NCI-H2081 treated with DMSO at 0.1 percent for 48 hours (cell line): ENCODE data around the gene OOEP.
"Not testable (repeated sequence)": the region's sequence is repeated elsewhere in the genome, so short reads cannot be mapped to it uniquely, and the experiment has no call there.

Experiments
- DNase-seq: peaks from one replicate; lab custom pipeline; 2025; lab: John Stamatoyannopoulos, UW

The OOEP gene

GRCh38 chr6:73369563-73369962 is at the start of gene OOEP:
OOEP (minus strand) TSS chr6:73369897; CDS start chr6:73369792, 105 bp downstream.
- DNase-seq = no peak

DNA sequence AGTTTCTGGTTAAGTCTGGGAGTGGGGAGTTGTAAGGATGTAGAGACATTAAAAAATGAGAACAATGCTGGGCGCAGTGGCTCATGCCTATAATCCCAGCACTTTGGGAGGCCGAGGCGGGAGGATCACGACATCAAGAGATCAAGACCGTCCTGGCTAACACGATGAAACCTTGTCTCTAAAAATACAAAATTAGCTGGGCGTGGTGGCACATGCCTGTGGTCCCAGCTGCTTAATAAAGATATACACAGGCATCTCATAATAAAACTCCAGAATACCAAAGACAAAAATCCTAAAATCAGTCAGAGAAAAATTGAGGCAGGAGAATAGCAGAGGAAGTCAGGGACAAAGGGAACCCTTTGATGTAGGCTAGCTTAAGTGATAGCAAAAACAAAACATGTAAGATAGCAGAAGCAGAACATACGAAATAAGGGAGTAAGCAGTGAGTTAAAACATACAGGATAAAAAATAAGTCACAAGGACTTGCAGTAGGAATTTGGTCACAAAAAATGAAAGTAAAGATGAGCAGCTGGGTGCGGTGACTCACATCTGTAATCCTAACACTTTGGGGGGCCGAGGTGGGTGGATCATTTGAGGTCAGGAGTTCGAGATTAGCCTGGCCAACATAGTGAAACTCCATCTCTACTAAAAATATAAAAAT is 48.5 kb upstream of the OOEP start:
- DNase-seq = no peak

DNA sequence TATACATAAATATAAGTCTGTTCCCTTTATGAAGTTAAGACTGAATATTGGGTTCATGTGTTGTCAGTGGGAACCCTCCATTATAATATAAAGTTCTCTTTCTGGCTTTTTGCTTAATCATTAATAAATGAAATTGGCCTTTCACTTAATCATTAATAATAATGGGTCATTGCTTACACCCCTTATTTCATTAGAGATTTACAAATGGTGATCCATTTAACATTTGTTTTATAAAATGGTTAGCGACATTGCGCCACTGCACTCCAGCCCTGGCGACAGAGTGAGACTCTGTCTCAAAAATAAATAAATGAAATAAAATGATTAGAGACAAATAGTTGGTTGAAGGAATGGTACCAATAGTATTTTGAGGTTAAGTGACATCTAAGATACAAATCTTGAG is 43.4 kb upstream of the OOEP start:
- DNase-seq = no peak

GRCh38 chr6:73409395-73409794 is 39.7 kb upstream of the OOEP start:
- DNase-seq = no peak

DNA sequence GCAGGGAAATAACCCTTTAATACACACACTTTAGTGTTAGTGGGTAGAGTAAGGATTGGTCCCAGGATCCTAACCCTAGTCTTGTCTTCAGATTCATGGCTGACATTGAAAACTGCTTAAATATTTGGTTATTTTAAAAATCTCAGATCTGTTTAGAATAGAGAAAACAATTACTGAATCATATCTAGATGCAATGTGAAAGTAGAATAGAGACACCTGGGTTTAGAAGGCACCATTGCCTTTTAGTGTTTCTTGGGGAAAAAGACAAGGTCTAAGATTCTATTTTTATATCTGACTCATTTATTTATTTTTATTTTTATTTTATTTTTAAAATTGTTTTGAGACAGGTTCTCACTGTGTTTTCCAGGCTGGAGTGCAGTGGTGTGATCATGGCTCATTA is 31.0 kb upstream of the OOEP start:
- no peak for DNase-seq

- DNase-seq = no peak
Measured at GRCh38 chr6:73395875-73396274, 26.2 kb upstream of the OOEP start.

- peak; percentile 68 for DNase-seq
Measured at GRCh38 chr6:73394577-73395354, 25.1 kb upstream of the OOEP start, which contains the start of gene DDX43. DDX43 (plus strand) TSS chr6:73394828; CDS start chr6:73394906, 78 bp downstream.

GRCh38 chr6:73393278-73393677 is 23.6 kb upstream of the OOEP start:
- DNase-seq = no peak

DNA sequence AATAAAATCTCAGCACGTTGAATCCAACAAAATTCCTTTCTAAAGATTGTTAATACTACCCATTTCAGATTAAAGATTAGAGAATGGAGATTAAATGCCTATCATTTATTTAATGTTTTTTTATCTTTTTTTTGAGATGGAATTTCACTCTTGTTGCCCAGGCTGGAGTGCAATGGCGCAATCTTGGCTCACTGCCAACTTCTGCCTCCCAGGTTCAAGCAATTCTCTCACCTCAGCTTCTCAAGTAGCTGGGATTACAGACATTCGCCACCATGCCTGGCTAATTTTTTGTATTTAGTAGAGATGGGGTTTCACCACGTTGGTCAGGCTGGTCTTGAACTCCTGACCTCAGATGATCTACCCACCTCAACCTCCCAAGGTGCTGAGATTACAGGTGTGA is 22.5 kb upstream of the OOEP start:
- not testable (repeated sequence) for DNase-seq

- no peak for DNase-seq
Measured at GRCh38 chr6:73391675-73392074, 22.0 kb upstream of the OOEP start.

DNA sequence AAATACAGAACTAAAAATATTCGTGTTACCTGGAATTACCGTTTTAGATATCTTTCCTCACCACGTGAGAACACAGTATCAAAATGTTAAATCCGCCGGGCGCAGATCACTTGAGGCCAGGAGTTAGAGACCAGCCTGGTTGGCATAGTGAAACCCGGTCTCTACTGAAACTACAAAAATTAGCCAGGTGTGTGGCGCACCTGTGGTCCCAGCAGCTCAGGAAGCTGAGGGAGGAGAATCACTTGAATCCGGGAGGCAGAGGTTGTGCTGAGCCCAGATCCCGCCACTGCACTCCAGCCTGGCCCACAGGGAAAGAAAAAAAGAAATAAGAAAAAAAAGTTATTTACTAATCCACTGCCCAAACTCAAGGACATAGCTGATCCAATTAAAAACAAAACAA is 20.2 kb upstream of the OOEP start:
- peak; percentile 1 for DNase-seq

DNA sequence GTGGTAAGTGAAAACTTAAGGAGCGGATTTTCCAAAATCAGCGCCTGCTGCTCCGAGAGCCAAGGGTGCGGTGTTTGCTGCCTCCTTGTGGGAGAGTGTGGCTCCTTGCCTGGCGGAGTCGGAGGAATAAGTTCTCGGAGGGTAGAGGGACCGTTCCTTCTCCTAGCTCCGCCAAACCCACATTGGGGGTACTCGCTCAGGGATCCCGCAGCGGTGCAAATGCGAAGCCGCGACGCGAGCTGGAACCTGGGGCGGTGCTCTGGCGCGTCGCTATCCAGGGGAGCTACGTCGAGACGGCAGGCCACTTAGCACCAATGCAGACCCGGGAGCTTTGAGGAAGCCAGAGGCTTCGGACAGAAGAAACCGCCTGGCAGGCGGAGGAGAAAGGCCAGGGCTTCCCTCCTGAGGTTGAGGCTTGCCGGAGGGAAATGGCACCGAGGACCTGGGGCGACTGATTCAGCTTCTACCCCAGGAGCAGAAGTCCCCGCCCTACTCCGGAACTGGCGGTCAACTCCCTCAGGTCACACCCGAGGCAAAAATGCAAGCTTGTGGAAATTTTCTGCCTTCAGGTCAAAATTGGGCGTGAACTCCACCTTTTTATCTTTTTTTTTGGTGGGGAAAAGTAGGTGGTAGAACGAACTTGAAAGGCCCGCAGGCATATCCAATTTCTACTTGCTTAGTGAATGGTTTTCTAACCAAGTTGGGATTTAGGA is 19.3 kb upstream of the OOEP start:
- peak; percentile 2 for DNase-seq

DNA sequence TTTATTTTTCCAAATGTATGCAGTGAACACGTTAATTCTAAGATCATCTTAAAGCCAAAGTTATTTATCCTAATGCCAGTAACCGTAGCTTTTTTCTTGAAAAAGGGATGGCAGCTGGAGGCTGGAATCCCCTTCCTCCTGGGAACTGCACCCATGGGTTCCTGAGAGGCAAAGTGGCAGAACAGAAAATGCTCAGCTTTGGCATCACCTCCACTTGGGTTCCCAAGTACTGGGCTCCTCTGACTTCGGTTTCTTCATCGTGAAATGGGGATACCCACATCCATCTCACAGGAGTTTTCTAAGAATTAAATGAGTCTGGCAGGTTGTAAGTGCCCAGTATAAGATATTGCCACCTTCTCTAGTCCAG is 18.7 kb upstream of the OOEP start:
- DNase-seq = no peak

- no peak for DNase-seq
Measured at GRCh38 chr6:73382462-73383113, 12.9 kb upstream of the OOEP start.

GRCh38 chr6:73381531-73381930 is 11.8 kb upstream of the OOEP start:
- DNase-seq = not testable (repeated sequence)

DNA sequence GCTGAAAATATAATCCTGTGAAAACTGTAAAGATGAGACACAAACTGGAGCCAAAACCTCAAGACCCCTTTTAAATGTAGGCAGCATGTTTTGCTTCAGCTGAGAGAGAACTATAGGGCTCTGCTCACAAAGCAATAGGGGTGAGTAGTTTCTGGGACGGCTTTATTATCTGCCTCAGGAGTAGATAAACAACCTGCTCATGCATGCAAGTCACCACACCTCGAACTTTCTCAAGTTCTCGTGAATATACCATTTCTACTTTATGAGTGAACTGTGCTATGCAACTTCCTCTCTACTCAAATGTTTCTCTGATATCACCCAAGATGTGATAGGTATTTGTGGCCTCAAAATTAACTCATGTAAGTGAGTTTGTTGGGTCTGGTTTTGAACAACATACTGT is 7.5 kb upstream of the OOEP start:
- no peak for DNase-seq

DNA sequence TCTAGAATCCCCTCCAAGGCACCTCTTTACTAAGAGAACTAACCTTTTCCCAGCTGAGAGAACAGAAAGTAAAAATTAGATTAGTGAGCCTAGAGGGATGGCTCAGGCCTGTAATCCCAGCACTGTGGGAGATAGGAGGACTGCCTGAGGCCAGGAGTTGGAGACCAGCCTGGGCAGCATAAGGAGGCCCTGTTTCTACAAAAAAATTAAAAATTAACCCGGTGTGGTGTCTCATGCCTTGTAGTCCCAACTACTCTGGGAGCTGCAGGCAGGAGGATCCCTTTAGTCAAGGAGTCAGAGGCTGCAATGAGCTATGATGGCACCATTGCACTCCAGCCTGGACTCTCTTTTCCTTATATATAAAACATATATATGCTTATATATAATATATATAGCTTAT is 5.5 kb upstream of the OOEP start:
- DNase-seq = no peak

GRCh38 chr6:73372516-73372915 is 2.8 kb upstream of the OOEP start:
- DNase-seq = no peak

DNA sequence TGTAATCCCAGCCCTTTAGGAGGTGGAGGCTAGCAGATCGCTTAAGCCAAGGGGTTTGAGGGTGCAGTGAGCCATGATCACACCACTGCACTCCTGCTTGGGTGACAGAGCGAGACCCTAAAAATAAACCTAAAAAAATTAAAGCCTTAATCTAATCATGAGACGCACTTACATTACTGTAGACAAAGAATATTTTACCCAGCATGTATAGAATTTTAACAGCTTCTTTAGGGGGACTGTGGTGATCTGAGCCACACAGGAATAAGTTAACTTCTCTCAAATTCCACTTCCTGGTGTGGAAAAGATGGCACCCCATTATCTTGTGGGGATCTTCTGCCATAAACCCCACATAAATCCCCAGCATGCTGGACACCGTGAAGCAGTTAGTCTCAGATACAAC is 2.3 kb upstream of the OOEP start:
- no peak for DNase-seq

GRCh38 chr6:73369157-73369556 is 540 bp downstream of the OOEP start:
- no peak for DNase-seq

DNA sequence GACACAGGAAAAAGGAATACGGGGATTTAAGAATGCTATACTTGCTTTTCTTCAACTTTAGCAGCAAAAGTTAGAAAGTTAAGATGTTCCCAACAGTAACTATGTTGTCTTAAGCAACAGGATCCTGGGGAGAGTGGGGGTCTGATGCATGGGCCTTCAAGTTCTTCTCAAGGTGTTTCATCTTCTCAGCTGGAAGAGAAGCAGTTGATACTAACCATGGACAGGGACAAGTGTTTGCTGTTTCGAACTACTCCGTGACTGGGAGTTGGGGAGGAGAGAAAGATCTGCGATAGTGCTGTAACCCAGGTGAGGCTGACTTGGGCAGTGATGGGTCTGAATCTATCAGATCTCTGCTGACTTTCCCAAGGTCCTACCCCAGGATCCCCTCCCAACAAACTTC is 1.0 kb downstream of the OOEP start:
- no peak for DNase-seq

GRCh38 chr6:73367761-73368355 is 1.8 kb downstream of the OOEP start:
- DNase-seq = no peak
